Mucosa of stomach (tissue), 1 donor: ENCODE measurements around the gene LARGE1.
"Not testable (repeated sequence)": the region's sequence is repeated elsewhere in the genome, so short reads cannot be mapped to it uniquely, and the experiment has no call there.

Source experiments
- H3K27me3 ChIP-seq: one replicate; pipeline ENCODE4 v1.7.0; 2013; ENCODE audit warnings: mild to moderate bottlenecking, low read length; ENCODE audit not compliant: control insufficient read depth, insufficient read depth
- H3K36me3 ChIP-seq: one replicate; pipeline ENCODE4 v1.7.0; 2013; ENCODE audit warnings: low read length; ENCODE audit not compliant: control insufficient read depth, insufficient read depth
- H3K4me1 ChIP-seq: one replicate; pipeline ENCODE4 v1.7.0; 2013; ENCODE audit warnings: mild to moderate bottlenecking, low read length; ENCODE audit not compliant: control insufficient read depth, insufficient read depth
- H3K4me3 ChIP-seq: one replicate; pipeline ENCODE4 v1.7.0; 2013; ENCODE audit warnings: low read length
- H3K9ac ChIP-seq: one replicate; pipeline ENCODE4 v1.7.0; 2013; ENCODE audit warnings: mild to moderate bottlenecking, low read length, moderate library complexity
- H3K9me3 ChIP-seq: one replicate; pipeline ENCODE4 v1.7.0; 2013; ENCODE audit warnings: mild to moderate bottlenecking, low read length, moderate library complexity; ENCODE audit not compliant: control insufficient read depth
- donor health status: Pancreatic carcinoma.

The LARGE1 gene

GRCh38 chr22:33467080-33467479, 453.2 kb downstream of the LARGE1 start:
- Histone ChIP-seq H3K4me1 (no peaks in the 10 kb centered on the region), H3K9me3 (peaks cover 2% of the 10 kb centered on the region), H3K36me3 (no peaks in the 10 kb centered on the region), H3K27me3 (no peaks in the 10 kb centered on the region), H3K9ac (no peak overlapping the region), H3K4me3 (no peak overlapping the region)

DNA sequence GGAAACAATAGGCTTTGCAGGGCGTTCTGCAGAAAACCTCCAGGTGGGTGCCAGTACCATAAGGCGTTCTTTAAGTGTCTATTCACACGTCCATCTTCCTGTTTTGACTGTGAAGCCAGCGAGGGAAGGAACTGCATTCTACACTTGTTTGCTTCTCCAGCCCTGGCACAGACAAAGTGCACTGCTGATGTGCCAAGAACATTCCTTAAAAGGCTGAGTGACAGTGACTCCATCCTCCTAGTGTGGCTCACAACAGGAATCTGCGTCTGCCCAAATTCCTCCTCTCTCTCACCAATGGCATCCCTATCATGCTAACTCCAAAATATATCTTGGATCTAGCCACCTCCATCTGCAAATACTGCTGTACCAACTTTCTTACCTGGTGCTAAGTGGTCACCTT, 454.7 kb downstream of the LARGE1 start:
- Histone ChIP-seq H3K4me3 (no peak overlapping the region), H3K36me3 (no peaks in the 10 kb centered on the region), H3K9me3 (peaks cover 7% of the 10 kb centered on the region), H3K27me3 (no peaks in the 10 kb centered on the region), H3K4me1 (no peaks in the 10 kb centered on the region), H3K9ac (no peak overlapping the region)

GRCh38 chr22:33464698-33465097, 455.6 kb downstream of the LARGE1 start:
- Histone ChIP-seq H3K4me1 (peaks cover 2% of the 10 kb centered on the region), H3K4me3 (no peak overlapping the region), H3K36me3 (no peaks in the 10 kb centered on the region), H3K9me3 (peaks cover 7% of the 10 kb centered on the region), H3K27me3 (no peaks in the 10 kb centered on the region), H3K9ac (no peak overlapping the region)

DNA sequence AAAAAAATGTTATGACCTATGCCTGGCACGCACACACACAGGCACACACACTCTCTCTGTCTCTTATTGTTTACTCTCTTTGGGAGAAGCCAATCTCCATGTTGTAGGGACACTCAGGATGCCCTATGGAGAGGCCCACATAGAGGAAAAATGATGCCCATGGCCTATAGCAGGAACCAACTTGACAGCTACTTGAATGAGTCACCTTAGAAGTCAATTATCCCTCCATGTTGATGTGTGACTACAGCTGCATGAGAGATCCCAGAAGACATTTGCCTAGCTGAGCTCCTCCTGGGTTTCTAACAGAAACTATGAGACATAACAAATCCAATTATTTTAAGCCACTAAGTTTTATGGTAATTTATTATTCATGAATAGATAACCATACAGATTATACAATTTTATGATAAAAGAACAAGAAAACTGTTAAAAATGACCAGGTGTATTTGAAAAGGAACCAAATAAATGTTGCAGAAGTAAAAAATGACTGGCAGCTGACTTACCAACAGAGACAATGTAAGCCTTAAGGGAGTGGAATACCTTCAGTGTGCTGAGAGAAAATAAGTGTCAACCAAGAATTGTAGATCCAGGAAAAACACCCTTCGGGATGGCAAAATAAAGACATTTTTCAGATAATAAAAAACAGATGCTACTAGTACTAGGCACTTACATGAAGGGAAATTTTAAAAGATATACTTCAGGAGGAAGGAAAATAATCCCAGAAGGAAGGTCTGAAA, 458.4 kb downstream of the LARGE1 start:
- no peak overlapping the region for H3K4me3 ChIP-seq
- H3K9me3 ChIP-seq: peaks cover 7% of the 10 kb centered on the region
- no peaks in the 10 kb centered on the region for H3K36me3 ChIP-seq
- H3K9ac ChIP-seq: no peak overlapping the region
- peaks cover 8% of the 10 kb centered on the region for H3K4me1 ChIP-seq
- H3K27me3 ChIP-seq: no peaks in the 10 kb centered on the region

DNA sequence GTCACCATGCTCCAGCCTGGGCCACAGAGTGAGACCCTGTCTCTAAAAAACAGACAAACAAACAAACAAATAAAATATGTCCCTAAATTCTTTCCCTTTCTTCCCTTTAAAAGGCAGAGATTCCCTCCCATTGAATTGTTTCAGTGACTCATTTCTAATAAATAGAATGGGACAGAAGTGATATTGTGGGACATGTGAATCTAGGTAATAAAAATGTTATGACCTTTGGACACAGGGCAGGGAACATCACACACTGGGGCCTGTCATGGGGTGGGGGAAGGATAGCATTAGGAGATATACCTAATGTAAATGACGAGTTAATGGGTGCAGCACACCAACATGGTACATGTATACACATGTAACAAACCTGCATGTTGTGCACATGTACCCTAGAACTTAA, 459.0 kb downstream of the LARGE1 start:
- H3K4me1 ChIP-seq, H3K9ac ChIP-seq, H3K9me3 ChIP-seq, H3K36me3 ChIP-seq, H3K4me3 ChIP-seq, H3K27me3 ChIP-seq: not testable (repeated sequence)

GRCh38 chr22:33459137-33459536, 461.1 kb downstream of the LARGE1 start:
- H3K27me3 ChIP-seq: no peaks in the 10 kb centered on the region

DNA sequence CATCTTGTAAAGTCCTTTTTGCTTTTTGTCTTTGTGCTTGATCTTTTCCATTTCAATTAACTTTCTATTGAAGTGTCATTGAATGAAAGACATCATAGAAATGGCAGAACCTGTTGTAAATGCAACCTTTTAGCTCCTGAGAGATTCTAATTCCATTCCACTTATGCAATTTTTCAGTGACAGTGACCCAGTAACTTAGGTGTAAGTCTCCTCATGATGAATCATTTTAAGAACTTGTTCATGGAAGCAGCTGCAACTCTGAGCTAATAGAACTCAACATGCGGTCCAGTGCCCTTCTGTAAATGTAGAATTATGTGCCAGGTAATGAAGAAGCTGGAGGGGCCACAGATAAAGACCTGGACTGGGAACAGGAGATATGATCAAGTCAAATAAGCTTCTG, 463.8 kb downstream of the LARGE1 start:
- peaks cover 8% of the 10 kb centered on the region for H3K4me1 ChIP-seq
- H3K36me3 ChIP-seq: no peaks in the 10 kb centered on the region
- no peaks in the 10 kb centered on the region for H3K27me3 ChIP-seq
- H3K4me3 ChIP-seq: no peak overlapping the region
- no peak overlapping the region for H3K9ac ChIP-seq
- H3K9me3 ChIP-seq: no peaks in the 10 kb centered on the region

More at GRCh38 chr22:33459137-33459536, 461.1 kb downstream of the LARGE1 start:
- peaks cover 8% of the 10 kb centered on the region for H3K4me1 ChIP-seq
- H3K9me3 ChIP-seq: peaks cover 7% of the 10 kb centered on the region
- no peak overlapping the region for H3K9ac ChIP-seq
- no peak overlapping the region for H3K4me3 ChIP-seq
- no peaks in the 10 kb centered on the region for H3K36me3 ChIP-seq

- Histone ChIP-seq H3K9me3 (no peaks in the 10 kb centered on the region), H3K4me1 (peaks cover 8% of the 10 kb centered on the region), H3K36me3 (no peaks in the 10 kb centered on the region), H3K27me3 (no peaks in the 10 kb centered on the region), H3K9ac (no peak overlapping the region), H3K4me3 (no peak overlapping the region)
Measured at GRCh38 chr22:33455036-33455435, 465.2 kb downstream of the LARGE1 start.

- Histone ChIP-seq H3K4me3 (no peak overlapping the region), H3K4me1 (no peaks in the 10 kb centered on the region), H3K9me3 (no peaks in the 10 kb centered on the region), H3K27me3 (no peaks in the 10 kb centered on the region), H3K9ac (no peak overlapping the region), H3K36me3 (no peaks in the 10 kb centered on the region)
Measured at GRCh38 chr22:33451866-33452469, 468.3 kb downstream of the LARGE1 start.

- Histone ChIP-seq H3K4me1 (no peaks in the 10 kb centered on the region), H3K9me3 (no peaks in the 10 kb centered on the region), H3K36me3 (no peaks in the 10 kb centered on the region), H3K9ac (no peak overlapping the region), H3K27me3 (no peaks in the 10 kb centered on the region), H3K4me3 (no peak overlapping the region)
Measured at GRCh38 chr22:33450756-33451155, 469.5 kb downstream of the LARGE1 start.

DNA sequence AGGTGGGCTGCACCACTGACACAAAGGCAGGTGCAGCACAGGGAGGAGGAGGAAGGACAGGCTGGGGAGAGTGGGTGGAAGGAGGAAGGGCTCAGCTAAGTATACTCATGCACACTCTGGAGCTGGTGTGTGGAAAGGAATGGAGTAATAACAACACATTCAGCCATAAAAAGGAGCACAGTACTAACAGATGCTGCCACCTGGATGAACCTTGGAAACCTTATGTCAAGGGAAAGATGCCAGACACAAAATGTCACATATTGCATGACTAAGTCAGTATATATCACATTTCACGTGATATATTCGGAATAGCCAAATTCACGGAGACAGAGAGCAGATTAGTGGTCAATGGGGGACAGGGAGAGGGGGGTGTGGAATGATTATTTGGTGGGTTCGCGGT, 472.5 kb downstream of the LARGE1 start:
- Histone ChIP-seq H3K9ac (no peak overlapping the region), H3K4me3 (no peak overlapping the region)

DNA sequence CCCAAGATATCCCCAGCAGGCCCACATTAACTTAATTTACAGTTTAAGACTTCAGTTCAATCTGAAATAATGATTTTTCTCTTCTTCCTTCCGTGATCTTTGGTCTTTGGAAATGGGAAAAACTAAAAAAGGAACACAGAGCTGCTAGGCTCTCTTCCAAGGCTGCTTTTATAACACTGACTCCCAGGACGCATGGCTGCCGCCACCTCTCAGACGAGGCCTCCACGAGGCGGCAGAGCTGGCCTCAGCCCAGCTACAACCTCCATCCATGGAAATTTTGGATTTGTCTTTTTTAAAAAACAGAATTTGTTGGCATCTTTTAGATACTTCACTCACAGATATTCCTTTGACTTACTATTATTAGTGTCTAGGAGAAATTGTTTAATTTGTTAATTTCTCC, 476.6 kb downstream of the LARGE1 start:
- Histone ChIP-seq H3K4me1 (peaks cover 12% of the 10 kb centered on the region), H3K27me3 (no peaks in the 10 kb centered on the region), H3K9ac (no peak overlapping the region), H3K4me3 (no peak overlapping the region), H3K9me3 (no peaks in the 10 kb centered on the region), H3K36me3 (no peaks in the 10 kb centered on the region)

More for the DNA sequence above, 472.5 kb downstream of the LARGE1 start:
- H3K4me1 ChIP-seq: no peaks in the 10 kb centered on the region
- no peaks in the 10 kb centered on the region for H3K9me3 ChIP-seq
- no peaks in the 10 kb centered on the region for H3K27me3 ChIP-seq
- H3K36me3 ChIP-seq: no peaks in the 10 kb centered on the region
